Aorta (tissue), 5 donors: ENCODE results near the gene DENND6B. TPM values are rescaled to one million over a fixed set of nuclear protein-coding genes. Genes with fewer than 3 reads are reported as not detected.

Source experiments
- ATAC-seq: fragments of 200-7000 bp; cut with Tn5 transposase; one replicate; pipeline ENCODE4 v1.9.1; 2022; ENCODE audit warnings: moderate library complexity; ENCODE audit not compliant: low FRiP score
- DNase-seq, 2 donors: peaks; one replicate each; pipeline ENCODE4 v3.0.0-alpha.2; 2020
- H3K27ac ChIP-seq, 2 donors: one replicate each; pipeline ENCODE4 v1.5.1; 2013; ENCODE audit warnings: low read length in 2 of 2, mild to moderate bottlenecking in 2 of 2, moderate library complexity in 2 of 2, control low read depth in 1 of 2, inconsistent platforms in 1 of 2, low read depth in 1 of 2
- H3K27me3 ChIP-seq, 2 donors: one replicate each; pipeline ENCODE4 v1.6.1; 2013; ENCODE audit warnings: control low read depth in 1 of 2, low read length in 1 of 2, mild to moderate bottlenecking in 1 of 2, moderate library complexity in 1 of 2; ENCODE audit not compliant: insufficient read depth in 2 of 2, control insufficient read depth in 1 of 2
- H3K36me3 ChIP-seq, 2 donors: one replicate each; pipeline ENCODE4 v1.6.1; 2013; ENCODE audit warnings: control low read depth in 1 of 2, low read length in 1 of 2, mild to moderate bottlenecking in 1 of 2; ENCODE audit not compliant: insufficient read depth in 2 of 2, control insufficient read depth in 1 of 2
- H3K4me1 ChIP-seq, 2 donors: one replicate each; pipeline ENCODE4 v1.6.1; 2013; ENCODE audit warnings: low read length in 2 of 2, control low read depth in 1 of 2, mild to moderate bottlenecking in 1 of 2, moderate library complexity in 1 of 2; ENCODE audit not compliant: insufficient read depth in 2 of 2, control insufficient read depth in 1 of 2
- H3K4me3 ChIP-seq, 2 donors: one replicate each; pipeline ENCODE4 v1.5.1; 2013; ENCODE audit warnings: low read length in 2 of 2, control low read depth in 1 of 2, mild to moderate bottlenecking in 1 of 2
- H3K9me3 ChIP-seq: one replicate; pipeline ENCODE4 v1.6.1; 2013; ENCODE audit warnings: mild to moderate bottlenecking, low read length; ENCODE audit not compliant: control insufficient read depth
- WGBS, 2 donors: extraction: QIAGEN DNeasy Blood & Tissue Kit; methylation state at CpG; one replicate each; pipeline ENCODE4 v1.1.7; 2013; 5-methylcytosine and 5-hydroxymethylcytosine counted together
- intact Hi-C, 2 donors: fragments of 100-400 bp; cut with DNase I; formaldehyde crosslinking; loops; one replicate each; pipeline versions ENCODE4 v1.14.2 to v1.15.0; 2022
- polyA plus RNA-seq, 2 donors: library from polyadenylated mRNA; stranded (reverse); fragments of 200-250 nt; gene quantifications; one replicate each; pipeline ENCODE4 v1.2.3, GENCODE V29; 2013
- total RNA-seq, 2 donors: library from RNA; stranded (reverse); fragmentation: NEBNext Ultra II Directional; extraction: Animal tissue kit (Norgen Biotek cat#: 25700); gene quantifications; one replicate each; pipeline ENCODE4 v1.2.1, GENCODE V29; 2021
- donor health status: healthy with polysubstance abuse.
- donor health status: Bipolar disorder and iron deficiency.
- donor health status: DM: no; HTN: no; CAD: no.
- donor health status: DM: no; HTN: no; CAD: no.
- donor health status: DM: yes; HTN: yes; CAD: no.

DENND6B gene
- total and polyA plus RNA-seq, 4 donors, result 0.25 to 7.5 (median 4.7) TPM

GRCh38 chr22:50360578-50360977, 33.8 kb upstream of the DENND6B start:
- Histone ChIP-seq H3K27me3 (no peaks in the 10 kb centered on the region), H3K9me3 (no peaks in the 10 kb centered on the region), H3K36me3 (peaks cover 0 to 5% of the 10 kb centered on the region in 2 donors), H3K4me1 (peaks cover 0 to 2% of the 10 kb centered on the region in 2 donors), H3K4me3 (no peak overlapping the region), H3K27ac (no peak overlapping the region)
- 76 to 78% methylated on average over 2 of the region's 2 CpGs for WGBS, 2 donors
- intact Hi-C loops, result no loop called here
- ATAC-seq (no peak), DNase-seq (no peak)

- ATAC-seq (no peak), DNase-seq (no peak)
- WGBS, 2 donors, result 88 to 90% methylated on average over 10 of the region's 10 CpGs
- H3K27me3 ChIP-seq, result no peaks in the 10 kb centered on the region
- intact Hi-C loops, result no loop called here
- H3K27ac ChIP-seq, result no peak overlapping the region
- H3K4me1 ChIP-seq, result no peaks in the 10 kb centered on the region
- no peak overlapping the region for H3K4me3 ChIP-seq
- H3K9me3 ChIP-seq, result no peaks in the 10 kb centered on the region
- H3K36me3 ChIP-seq, result peaks cover 0 to 5% of the 10 kb centered on the region in 2 donors
These were observed 30.9 kb upstream of the DENND6B start for GRCh38 chr22:50357756-50358155.

GRCh38 chr22:50357222-50357621, 30.4 kb upstream of the DENND6B start:
- intact Hi-C loops, result no loop called here
- 81 to 85% methylated on average over 1 of the region's 1 CpG for WGBS, 2 donors
- ATAC-seq, result no peak
- H3K36me3 ChIP-seq, result peaks cover 0 to 5% of the 10 kb centered on the region in 2 donors
- DNase-seq, result no peak
- no peak overlapping the region for H3K4me3 ChIP-seq
- no peaks in the 10 kb centered on the region for H3K9me3 ChIP-seq
- H3K4me1 ChIP-seq, result no peaks in the 10 kb centered on the region
- H3K27me3 ChIP-seq, result no peaks in the 10 kb centered on the region
- H3K27ac ChIP-seq, result no peak overlapping the region

GRCh38 chr22:50356186-50356585, 29.4 kb upstream of the DENND6B start:
- no peak for ATAC-seq

GRCh38 chr22:50348058-50348457, 21.2 kb upstream of the DENND6B start:
- Histone ChIP-seq H3K4me1 (no peaks in the 10 kb centered on the region), H3K9me3 (no peaks in the 10 kb centered on the region), H3K4me3 (no peak overlapping the region), H3K27me3 (no peaks in the 10 kb centered on the region), H3K27ac (no peak overlapping the region), H3K36me3 (no peaks in the 10 kb centered on the region)
- 60 to 78% methylated on average over 2 of the region's 2 CpGs for WGBS, 2 donors
- no peak for ATAC-seq
- intact Hi-C loops, result no loop called here
- DNase-seq, result no peak

More at GRCh38 chr22:50356186-50356585, 29.4 kb upstream of the DENND6B start:
- intact Hi-C loops, result no loop called here
- no peak overlapping the region for H3K27ac ChIP-seq
- H3K9me3 ChIP-seq, result no peaks in the 10 kb centered on the region
- no peak for DNase-seq
- no peaks in the 10 kb centered on the region for H3K4me1 ChIP-seq
- H3K36me3 ChIP-seq, result peaks cover 0 to 3% of the 10 kb centered on the region in 2 donors
- 85 to 90% methylated on average over 8 of the region's 8 CpGs for WGBS, 2 donors
- H3K4me3 ChIP-seq, result no peak overlapping the region
- no peaks in the 10 kb centered on the region for H3K27me3 ChIP-seq

- WGBS, 2 donors, result 76 to 80% methylated on average over 8 of the region's 8 CpGs
- H3K9me3 ChIP-seq, result no peaks in the 10 kb centered on the region
- no peaks in the 10 kb centered on the region for H3K4me1 ChIP-seq
- DNase-seq (no peak), ATAC-seq (no peak)
- H3K27me3 ChIP-seq, result no peaks in the 10 kb centered on the region
- H3K36me3 ChIP-seq, result no peaks in the 10 kb centered on the region
- H3K4me3 ChIP-seq, result no peak overlapping the region
- H3K27ac ChIP-seq, result no peak overlapping the region
- intact Hi-C loops, result no loop called here
These were observed 20.3 kb upstream of the DENND6B start for GRCh38 chr22:50347157-50347556.

GRCh38 chr22:50346470-50346869, 19.7 kb upstream of the DENND6B start:
- ATAC-seq (no peak), DNase-seq (no peak)
- no peaks in the 10 kb centered on the region for H3K9me3 ChIP-seq
- no peak overlapping the region for H3K27ac ChIP-seq
- H3K36me3 ChIP-seq, result no peaks in the 10 kb centered on the region
- H3K4me3 ChIP-seq, result no peak overlapping the region
- no peaks in the 10 kb centered on the region for H3K27me3 ChIP-seq
- H3K4me1 ChIP-seq, result no peaks in the 10 kb centered on the region
- intact Hi-C loops, result no loop called here
- WGBS, 2 donors, result 71 to 72% methylated on average over 8 of the region's 8 CpGs

GRCh38 chr22:50343541-50343935, 16.7 kb upstream of the DENND6B start:
- Histone ChIP-seq H3K27me3 (no peaks in the 10 kb centered on the region), H3K4me3 (peak overlapping the region; percentile 91 to 92), H3K9me3 (no peaks in the 10 kb centered on the region), H3K27ac (peak overlapping the region in 1 of 2 donors; percentile 39), H3K36me3 (no peaks in the 10 kb centered on the region), H3K4me1 (no peaks in the 10 kb centered on the region)
- peak; percentile 21 for ATAC-seq
- DNase-seq, result no peak
- 1 to 20% methylated on average over 2 to 9 of the region's 9 CpGs for WGBS, 2 donors
- intact Hi-C loops, result loop anchor here (2.0 to 5.0 kb wide), 3 partner anchors 66 to 91 kb away; partner anchors contain the start of gene HDAC10 (in 1 of the 2)

GRCh38 chr22:50342651-50343540, 16.1 kb upstream of the DENND6B start, which contains the start of gene PPP6R2:
PPP6R2 (plus strand) TSS chr22:50343327; CDS start chr22:50393909, 50,582 bp downstream.
- DNase-seq (peak; percentile 88 to 95), ATAC-seq (peak; percentile 95)
- 1% methylated on average over 48 to 87 of the region's 87 CpGs for WGBS, 2 donors
- no peaks in the 10 kb centered on the region for H3K9me3 ChIP-seq
- H3K27me3 ChIP-seq, result no peaks in the 10 kb centered on the region
- no peaks in the 10 kb centered on the region for H3K36me3 ChIP-seq
- peak within 1 kb of the TSS; percentile 91 to 92 for H3K4me3 ChIP-seq
- H3K4me1 ChIP-seq, result no peaks in the 10 kb centered on the region
- intact Hi-C loops, result loop anchor here (2.0 to 5.0 kb wide), 3 partner anchors 66 to 91 kb away; partner anchors contain the start of gene HDAC10 (in 1 of the 2)
- peak within 1 kb of the TSS in 1 of 2 donors; percentile 39 for H3K27ac ChIP-seq
